ENCODE data around the gene MMP19. TPM values are rescaled to one million over a fixed set of nuclear protein-coding genes. Genes with fewer than 3 reads are reported as not detected.
A peak's percentile ranks its signal among the peaks of the same experiment; 100 is the strongest.

Gene MMP19
- total and polyA plus RNA-seq, 2 of the 4 experiments (the other 2 are of a cell fraction), result 9.9 to 34.7 TPM

- ChIA-PET POLR2A (ENCODE audit: unreplicated experiment) (interaction anchor here (0.6 kb wide), 1 partner anchor 13 kb away, joined by 3 read pairs; no protein-coding TSS in a partner anchor), CTCF (no interaction called here)
- Histone ChIP-seq H3K14ac (replicated peaks; ENCODE audit: low read depth, low read length) (peak overlapping the region; percentile 15; the same call in 1 of the 2 replicates), H2AK9ac (replicated peaks; ENCODE audit: low read depth, low read length, poor library complexity) (peak overlapping the region; percentile 62), H3K4me2 (ENCODE audit: low read depth, low read length) (no peak overlapping the region), H2AK5ac (ENCODE audit: low read depth, low read length) (no peak overlapping the region), H3K27me3 (ENCODE audit: control insufficient read depth, insufficient read depth, low read length) (no peaks in the 10 kb centered on the region), H3K4me1 (ENCODE audit: control insufficient read depth, insufficient read depth, low read length) (peaks cover 11% of the 10 kb centered on the region), H4K5ac (ENCODE audit: low read depth, low read length) (no peak overlapping the region), H3K23ac (ENCODE audit: low read depth, low read length) (no peak overlapping the region), H4K91ac (ENCODE audit: insufficient read depth, low read depth, low read length) (no peak overlapping the region), H2AFZ (replicated peaks; ENCODE audit: low read length, poor library complexity) (no peak overlapping the region), H2BK5ac (ENCODE audit: low read depth, low read length, poor library complexity, severe bottlenecking) (no peak overlapping the region), H3K56ac (ENCODE audit: extremely low read depth, insufficient read depth, low read length) (no peak overlapping the region), H2BK20ac (ENCODE audit: low read depth, low read length) (no peak overlapping the region), H3K4ac (ENCODE audit: low read depth, low read length) (0 out of 2 replicates have a peak overlapping the region, but pooled peaks have one; percentile 10), H2BK15ac (ENCODE audit: low read depth, low read length) (no peak overlapping the region), H3K9ac (ENCODE audit: low read depth, low read length) (no peak overlapping the region), H3K9me1 (ENCODE audit: insufficient read depth, low read length) (peaks cover 21% of the 10 kb centered on the region), H4K8ac (ENCODE audit: low read depth in 2 of 2, low read length in 2 of 2) (no peak overlapping the region), H3K79me1 (ENCODE audit: low read depth in 1 of 2, low read length in 2 of 2) (peaks cover 13 to 34% of the 10 kb centered on the region in 2 experiments), H4K20me1 (ENCODE audit: insufficient read depth, low read length) (no peaks in the 10 kb centered on the region), H3K4me3 (ENCODE audit: insufficient read depth, low read depth, low read length) (no peak overlapping the region), H2BK120ac (ENCODE audit: low read depth, low read length) (no peak overlapping the region), H3K18ac (ENCODE audit: low read depth, low read length) (no peak overlapping the region), H3K36me3 (ENCODE audit: control insufficient read depth, insufficient read depth, low read length) (peaks cover 35% of the 10 kb centered on the region), H3K27ac (ENCODE audit: insufficient read depth, low read length) (no peak overlapping the region), H3K9me3 (ENCODE audit: control insufficient read depth, insufficient read depth, low read length) (no peaks in the 10 kb centered on the region)
- BruUV-seq (replicated peaks), result no TSS peak
- dilution Hi-C loops (cut with HindIII; ENCODE audit: low sequenced_read_pairs, unreplicated experiment), result no loop called here
- ATAC-seq (ENCODE audit: low read depth) (no peak), DNase-seq (no peak)
- TF ChIP-seq POLR2A (IDR thresholded peaks at IDR 0.05; ENCODE audit: low read depth, low read length) (no peak), RAD21 (IDR thresholded peaks at IDR 0.05; ENCODE audit: low read length) (no peak), RFX5 (IDR thresholded peaks at IDR 0.05; ENCODE audit: low read depth, low read length) (no peak), SMC3 (IDR thresholded peaks at IDR 0.05; ENCODE audit: low read depth, low read length) (no peak), ELK1 (IDR thresholded peaks at IDR 0.05; ENCODE audit: borderline replicate concordance, low read depth, low read length) (no peak), FOS (IDR thresholded peaks at IDR 0.05; ENCODE audit: low read depth, low read length) (no peak), MAZ (IDR thresholded peaks at IDR 0.05; ENCODE audit: borderline replicate concordance, low read depth, low read length) (no peak), CEBPB (IDR thresholded peaks at IDR 0.05; ENCODE audit: low read depth, low read length) (no peak), CTCF (conservative IDR thresholded peaks at IDR 0.05; ENCODE audit: low read depth, low read length) (no peak), RCOR1 (IDR thresholded peaks at IDR 0.05; ENCODE audit: insufficient replicate concordance, low read length) (no peak), MXI1 (IDR thresholded peaks at IDR 0.05; ENCODE audit: borderline replicate concordance, low read depth, low read length) (no peak), USF2 (IDR thresholded peaks at IDR 0.05; ENCODE audit: low read depth, low read length) (no peak)
- intact Hi-C loops (cut with micrococcal nuclease), result no loop called here
- WGBS, 2 experiments (ENCODE audit: extremely low coverage in 2 of 2, insufficient read length in 1 of 2), result 89% methylated on average over 6 of the region's 11 CpGs; no CpG with 5 or more reads in 1 of the 2 experiments
- in situ Hi-C loops (cut with MboI; ENCODE audit: low sequenced_read_pairs), result no loop called here
Measured at GRCh38 chr12:55840581-55841351, 2.0 kb downstream of the MMP19 start.
